ENCODE results near the gene PXT1.
A peak's percentile ranks its signal among the peaks of the same experiment; 100 is the strongest.
"Not testable (repeated sequence)": the region's sequence is repeated elsewhere in the genome, so short reads cannot be mapped to it uniquely, and the experiment has no call there.

PXT1 gene

DNA sequence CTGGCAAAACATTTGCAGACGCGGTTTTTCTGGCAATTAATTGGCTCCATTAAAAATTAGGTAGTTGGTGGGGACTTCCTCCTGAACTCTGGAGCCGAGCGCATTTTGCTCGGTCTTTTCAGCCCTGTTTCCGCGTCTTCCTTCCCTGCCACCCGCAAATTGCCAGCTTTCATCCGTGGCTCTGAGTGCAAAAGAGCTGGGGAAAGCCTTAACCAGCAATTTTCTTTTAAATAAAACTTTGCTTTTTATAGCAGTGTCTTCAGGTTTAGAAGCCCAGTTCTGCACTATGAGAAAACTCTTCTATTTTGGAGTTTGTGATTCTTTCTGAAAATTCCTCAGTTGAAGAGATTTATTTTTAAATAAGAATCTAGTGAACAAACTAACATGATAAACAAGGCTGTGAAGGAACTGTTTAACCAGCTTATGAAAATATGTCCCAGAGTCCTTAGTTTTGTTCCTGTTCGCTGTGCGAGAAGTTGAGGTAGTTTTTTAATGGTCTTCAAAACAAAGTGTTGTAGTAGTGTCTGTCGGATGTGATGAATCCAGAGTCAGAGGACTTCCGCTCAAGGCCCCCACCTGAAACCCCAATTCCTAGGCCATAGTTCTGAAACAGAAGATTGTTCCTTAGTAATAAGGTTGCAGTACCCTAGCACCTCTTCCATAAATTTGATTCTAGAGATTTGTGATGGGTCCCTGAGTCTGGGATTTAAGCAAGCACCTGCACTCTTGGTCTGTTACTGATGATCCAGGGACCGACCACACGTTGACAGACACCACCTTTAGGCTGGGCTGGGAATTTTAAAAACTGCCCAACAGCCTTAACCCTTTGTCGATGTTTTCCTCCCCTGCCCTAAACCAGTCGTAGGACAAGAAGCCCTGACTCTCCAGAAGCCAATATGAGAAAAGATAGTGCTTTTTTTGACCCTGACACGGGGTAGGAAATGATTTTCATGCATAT is 1.1 kb upstream of the PXT1 start:
- DNase-seq, result peak; percentile 15 to 42

GRCh38 chr6:36442103-36442670 is 467 bp downstream of the PXT1 start:
- no peak for DNase-seq

- DNase-seq, result peak; percentile 95 to 96
Measured at GRCh38 chr6:36441307-36441894, 1.3 kb downstream of the PXT1 start.

DNA sequence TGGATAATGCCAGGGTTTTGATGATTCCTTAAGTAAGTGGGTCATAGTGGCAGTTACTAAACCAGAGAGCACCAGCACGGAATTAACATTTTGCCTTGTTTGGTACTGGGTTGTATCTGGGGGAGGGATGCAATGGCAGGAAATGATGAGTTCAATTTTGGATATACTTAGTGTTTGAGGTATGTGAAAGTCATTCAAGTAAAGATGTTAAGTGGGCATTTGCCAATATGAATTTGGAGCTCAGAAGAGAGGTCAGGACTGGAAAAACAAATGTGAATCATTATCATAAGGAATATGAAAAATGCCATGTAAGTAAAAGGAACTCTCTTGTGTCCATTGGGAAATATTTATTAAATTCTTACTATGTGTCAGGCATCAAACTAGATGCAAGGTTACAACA is 6.2 kb downstream of the PXT1 start:
- DNase-seq, result no peak

GRCh38 chr6:36432151-36432671 is 10.4 kb downstream of the PXT1 start:
- DNase-seq, result no peak

DNA sequence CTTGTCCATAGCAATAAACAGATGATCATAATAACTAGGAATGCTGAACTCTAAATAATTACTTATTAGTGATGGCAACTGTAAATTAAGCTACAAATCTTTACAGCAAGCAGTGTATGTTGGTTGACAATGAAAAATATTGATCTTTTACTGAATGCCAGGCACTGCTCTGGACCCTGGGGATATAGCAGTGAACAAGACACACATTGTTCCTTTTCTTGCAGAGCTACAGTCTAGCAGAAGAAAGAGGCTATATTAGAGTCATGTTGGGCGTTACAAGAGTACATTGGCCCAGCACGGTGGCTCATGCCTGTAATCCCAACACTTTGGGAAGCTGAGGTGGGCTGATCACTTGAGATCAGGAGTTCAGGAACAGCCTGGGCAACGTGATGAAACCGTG is 11.5 kb downstream of the PXT1 start:
- DNase-seq, result no peak

GRCh38 chr6:36430351-36430750 is 12.3 kb downstream of the PXT1 start:
- no peak for DNase-seq

DNA sequence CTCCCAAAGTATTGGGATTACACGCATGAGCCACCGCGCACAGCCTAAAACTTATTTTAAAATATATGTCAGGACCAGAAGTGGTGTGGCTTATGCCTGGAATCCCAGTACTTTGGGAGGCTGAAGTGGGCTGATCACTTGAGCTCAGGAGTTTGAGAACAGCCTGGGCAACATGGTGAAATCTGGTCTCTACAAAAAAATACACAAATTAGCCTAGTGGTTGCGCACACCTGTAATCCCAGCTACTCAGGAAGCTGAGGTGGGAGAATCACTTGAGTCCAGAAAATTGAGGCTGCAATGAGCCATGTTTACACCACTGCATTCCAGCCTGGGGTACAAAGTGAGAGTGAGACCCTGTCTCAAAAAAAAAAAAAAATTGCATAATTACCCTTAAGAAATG is 13.7 kb downstream of the PXT1 start:
- DNase-seq, result no peak

DNA sequence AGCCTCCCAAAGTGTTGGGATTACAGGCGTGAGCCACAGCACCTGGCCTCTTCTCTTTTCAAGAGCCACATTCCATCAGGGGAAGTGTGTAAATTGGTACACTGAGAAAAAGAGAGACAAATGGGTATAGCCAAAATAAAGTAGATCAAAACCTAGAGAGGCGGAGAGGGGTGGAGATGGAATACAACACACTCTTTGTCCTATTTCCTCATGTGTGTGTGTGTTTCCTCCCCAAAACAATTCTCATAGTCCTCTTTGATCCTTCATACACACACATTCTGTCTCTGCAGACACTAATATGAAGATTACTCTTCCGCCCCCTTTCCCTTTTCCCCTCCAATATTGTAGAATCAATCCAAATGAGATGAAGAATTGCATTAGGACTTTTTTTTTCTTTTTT is 16.0 kb downstream of the PXT1 start:
- no peak for DNase-seq

GRCh38 chr6:36423101-36423824 is 19.4 kb downstream of the PXT1 start:
- peak; percentile 97 to 99 for DNase-seq

GRCh38 chr6:36422714-36423100 is 19.9 kb downstream of the PXT1 start:
- no peak for DNase-seq

GRCh38 chr6:36419310-36419709 is 23.3 kb downstream of the PXT1 start:
- DNase-seq, result no peak

- no peak for DNase-seq
Measured at GRCh38 chr6:36418558-36418957, 24.1 kb downstream of the PXT1 start.

DNA sequence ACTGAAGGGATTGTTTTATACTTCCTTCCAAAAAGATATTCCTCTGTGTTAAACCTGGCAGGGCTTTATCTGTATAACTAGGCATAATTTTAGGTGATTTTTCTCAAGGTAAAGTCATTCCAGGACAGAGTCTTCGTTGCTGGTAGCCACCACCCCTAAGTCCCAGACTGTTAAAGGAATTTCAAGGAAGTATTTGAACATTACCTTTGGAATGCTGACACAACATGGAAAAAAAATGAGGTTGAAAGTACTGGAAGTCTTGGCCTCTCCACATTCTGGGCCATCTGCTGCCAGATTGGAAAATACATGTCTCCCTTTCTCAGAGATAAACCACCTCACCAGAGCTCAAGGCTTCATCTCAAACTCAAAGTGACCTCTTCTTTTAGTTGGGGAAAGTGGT is 28.2 kb downstream of the PXT1 start:
- DNase-seq, result no peak

DNA sequence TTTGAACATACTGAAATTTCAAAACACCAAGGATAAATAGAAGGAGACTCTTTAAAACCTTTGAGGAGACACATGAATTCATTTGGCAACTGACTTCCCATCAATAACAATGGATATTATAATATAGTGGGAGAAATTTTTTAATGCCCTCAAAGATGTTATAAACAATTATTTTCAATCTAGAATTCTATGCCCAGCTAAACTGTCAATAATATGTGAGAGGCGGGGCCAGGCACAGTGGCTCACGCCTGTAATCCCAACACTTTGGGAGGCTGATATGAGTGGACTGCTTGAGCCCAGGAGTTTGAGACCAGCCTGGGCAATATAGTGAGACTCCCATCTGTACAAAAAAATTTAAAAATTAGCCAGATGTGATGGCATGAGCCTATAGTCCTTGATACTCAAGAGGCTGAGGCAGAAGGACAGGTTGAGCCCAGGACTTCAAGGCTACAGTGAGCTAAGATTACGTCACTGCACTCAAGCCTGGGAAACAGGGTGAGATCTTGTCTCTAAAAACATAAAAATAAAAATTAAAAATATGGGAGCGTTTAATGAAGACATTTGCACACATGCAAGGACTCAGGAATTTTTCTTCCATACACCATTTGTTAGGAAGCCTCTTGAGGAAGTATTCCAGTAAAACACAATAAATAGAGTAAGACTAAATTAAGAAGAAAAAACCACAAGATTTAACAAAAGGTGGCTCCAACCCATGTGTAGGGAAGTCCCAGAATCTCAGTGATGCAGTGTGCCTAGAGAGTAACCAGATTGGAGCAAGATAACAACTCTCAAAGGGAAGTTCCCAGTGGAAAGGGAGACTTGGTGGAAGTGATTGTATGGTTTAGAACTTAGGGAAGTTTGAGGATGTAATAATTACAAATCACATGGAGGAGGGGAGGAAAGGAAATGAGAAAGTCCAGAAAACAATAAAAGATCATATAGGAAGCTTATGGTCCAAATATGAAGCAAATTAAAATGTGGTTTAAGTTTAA is 28.9 kb downstream of the PXT1 start:
- no peak for DNase-seq

DNA sequence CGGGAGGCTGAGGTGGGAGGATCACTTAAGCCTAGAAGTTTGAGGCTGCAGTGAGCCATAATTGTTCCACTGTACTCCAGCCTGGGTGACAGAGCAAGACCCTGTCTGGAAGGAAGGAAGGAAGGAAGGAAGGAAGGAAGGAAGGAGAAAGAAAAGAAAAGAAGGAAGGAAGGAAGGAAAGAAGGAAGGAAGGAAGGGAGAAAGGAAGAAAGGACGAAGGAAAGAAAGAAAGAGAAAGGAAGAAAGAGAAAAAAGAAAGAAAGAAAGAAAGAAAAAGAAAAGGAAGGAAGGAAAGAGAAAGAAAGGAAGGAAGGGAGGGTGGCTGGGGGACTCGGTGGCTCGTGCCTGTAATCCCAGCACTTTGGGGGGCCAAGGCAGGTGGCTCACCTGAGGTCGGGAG is 32.9 kb downstream of the PXT1 start:
- DNase-seq, result not testable (repeated sequence)

DNA sequence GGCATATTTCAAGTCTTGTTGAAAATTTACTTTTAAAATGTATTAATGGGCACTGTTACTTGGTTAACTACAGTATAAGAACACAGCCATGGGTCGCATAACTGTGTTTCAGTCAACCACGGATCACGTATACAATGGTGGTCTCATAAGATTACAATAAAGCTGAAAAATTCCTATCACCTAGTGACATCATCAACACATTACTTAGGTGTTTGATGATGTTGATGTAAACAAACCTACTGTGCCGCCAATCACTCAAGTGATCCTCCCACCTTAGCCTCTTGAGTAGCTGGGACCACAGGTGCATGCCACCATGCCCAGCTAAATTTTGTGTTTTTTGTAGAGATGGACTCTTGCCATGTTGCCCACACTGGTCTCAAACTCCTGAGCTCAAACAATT is 38.5 kb downstream of the PXT1 start:
- no peak for DNase-seq

DNA sequence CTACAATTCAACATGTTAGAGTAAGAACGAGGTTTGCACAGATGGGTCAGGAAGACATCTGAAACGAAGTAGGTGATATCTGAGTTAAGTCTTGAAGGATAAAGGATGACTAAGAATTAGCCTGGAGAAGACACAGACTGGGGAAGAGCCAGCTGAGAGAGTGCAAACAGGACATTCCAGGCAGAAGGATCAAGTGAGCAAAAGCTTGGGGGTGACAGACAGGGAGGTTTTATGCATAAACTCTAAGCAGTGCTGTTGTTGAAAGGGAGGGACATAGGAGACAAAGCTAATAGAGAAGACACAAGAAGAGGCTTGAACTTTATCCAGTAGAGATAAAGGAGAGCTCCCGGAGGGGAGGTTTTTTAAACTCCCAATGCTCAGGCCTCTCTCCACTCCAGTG is 40.2 kb downstream of the PXT1 start:
- no peak for DNase-seq

DNA sequence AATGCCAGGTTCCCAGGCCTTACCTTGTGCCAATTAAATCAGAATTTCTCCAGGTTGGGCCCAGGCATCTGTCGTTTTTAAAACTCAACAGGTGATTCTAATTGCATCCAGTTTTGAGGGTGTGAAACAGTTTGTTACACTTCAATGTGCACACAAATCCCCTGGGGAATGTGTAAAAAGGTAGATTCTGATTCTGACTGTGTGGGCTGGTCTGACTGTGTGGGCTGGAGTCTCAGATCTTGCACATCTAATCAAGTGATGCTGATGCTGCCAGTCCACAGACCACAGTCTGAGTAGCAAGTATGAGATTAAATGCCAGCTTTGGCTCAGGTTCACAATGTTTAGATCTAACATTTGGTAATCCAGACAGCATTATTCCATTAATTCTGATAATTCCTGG is 42.7 kb downstream of the PXT1 start:
- DNase-seq, result no peak

GRCh38 chr6:36392621-36393020 is 50.0 kb downstream of the PXT1 start:
- no peak for DNase-seq

DNA sequence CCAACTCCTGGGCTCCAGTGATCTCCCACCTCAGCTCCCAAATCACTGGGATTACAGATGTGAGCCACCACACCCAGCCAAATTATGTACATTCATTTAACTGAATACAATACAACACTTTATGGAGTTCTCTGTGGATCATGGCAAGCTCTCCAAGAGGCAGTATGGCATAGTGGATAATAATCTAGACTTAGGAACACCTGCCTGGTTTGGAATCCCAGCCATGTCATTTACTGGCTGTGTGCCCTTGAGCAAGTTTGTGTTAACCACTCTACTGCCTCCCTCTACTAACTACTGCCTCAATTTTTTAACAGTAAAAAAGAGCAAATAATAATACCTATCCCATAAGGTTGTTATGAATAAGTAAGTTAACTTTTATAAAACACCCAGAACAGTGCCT is 53.3 kb downstream of the PXT1 start:
- DNase-seq, result no peak

All from SHP77 (cell line).